ENCODE results near the gene TNFRSF9.
A peak's percentile ranks its signal among the peaks of the same experiment; 100 is the strongest.
"Not testable (repeated sequence)": the region's sequence is repeated elsewhere in the genome, so short reads cannot be mapped to it uniquely, and the experiment has no call there.

The TNFRSF9 gene

DNA sequence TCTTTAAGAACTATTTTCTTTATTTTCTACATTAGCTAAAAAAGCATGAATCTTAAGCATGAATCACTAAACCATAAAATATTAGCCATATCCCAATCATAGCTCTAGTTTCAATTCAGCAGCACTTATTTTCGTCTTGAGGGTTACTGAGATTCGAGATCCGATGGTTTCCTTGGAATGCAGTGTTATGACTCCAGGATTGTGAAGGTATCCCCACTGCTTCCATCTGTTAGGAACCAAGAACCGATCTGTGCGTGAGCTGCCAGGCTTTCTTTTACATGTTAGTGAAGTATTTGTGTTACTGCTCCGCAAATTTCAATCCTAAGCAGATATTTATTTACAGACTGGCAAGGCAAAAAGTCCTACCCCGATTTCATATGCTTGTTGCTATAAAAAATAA lies 18.8 kb downstream of the TNFRSF9 start:
- DNase-seq (ENCODE audit: low read depth in 2 of 2): no peak

DNA sequence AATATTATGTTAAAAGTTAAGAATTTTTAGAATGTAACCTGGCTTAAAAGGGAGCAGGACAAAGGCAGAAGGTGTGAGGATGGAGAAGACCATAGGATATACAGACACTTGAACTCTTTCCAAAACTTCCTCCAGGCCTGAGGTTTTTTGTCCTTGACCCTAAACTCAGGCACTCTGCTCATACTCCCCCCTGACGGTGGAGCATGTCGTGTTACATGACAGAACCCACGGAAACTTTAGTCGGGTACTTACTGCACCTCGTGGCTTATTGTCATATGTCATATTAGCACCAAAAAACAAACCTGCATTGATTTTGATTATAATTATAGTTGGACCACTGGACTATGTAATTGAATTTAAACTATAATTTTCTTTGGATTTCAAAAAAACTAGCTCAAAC lies 20.8 kb downstream of the TNFRSF9 start:
- no peak for DNase-seq (ENCODE audit: low read depth in 2 of 2)

DNA sequence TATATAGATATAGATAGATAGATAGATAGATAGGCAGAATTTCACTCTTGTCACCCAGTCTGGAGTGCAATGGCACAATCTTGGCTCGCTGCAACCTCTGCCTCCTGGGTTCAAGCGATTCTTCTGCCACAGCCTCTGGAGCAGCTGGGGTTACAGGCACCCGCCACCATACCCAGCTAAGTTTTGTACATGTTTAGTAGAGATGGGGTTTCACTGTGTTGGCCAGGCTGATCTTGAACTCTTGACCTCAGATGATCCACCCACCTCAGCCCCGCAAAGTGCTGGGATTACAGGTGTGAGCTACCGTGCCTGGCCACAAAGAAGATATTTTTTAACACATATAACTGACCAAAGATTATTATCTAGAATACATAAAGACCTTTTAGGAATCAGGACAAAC lies 22.7 kb downstream of the TNFRSF9 start:
- DNase-seq (ENCODE audit: low read depth in 2 of 2): not testable (repeated sequence)

DNA sequence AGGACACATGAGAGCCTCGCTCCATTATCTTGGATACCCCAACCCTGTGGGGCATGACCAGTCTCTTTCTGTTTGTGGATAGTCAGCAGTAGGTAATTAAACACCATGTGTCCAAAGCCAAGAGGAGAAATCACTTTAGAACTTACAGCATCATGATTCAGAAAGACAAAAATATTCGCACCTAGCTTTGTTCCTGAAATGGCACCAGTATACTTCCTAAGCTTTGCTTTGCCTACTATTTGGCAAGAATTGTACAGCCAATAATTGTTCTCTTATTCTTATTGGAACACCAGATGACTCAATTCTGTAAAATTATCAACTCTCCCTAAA lies 24.2 kb downstream of the TNFRSF9 start:
- DNase-seq (ENCODE audit: low read depth in 2 of 2): no peak

DNA sequence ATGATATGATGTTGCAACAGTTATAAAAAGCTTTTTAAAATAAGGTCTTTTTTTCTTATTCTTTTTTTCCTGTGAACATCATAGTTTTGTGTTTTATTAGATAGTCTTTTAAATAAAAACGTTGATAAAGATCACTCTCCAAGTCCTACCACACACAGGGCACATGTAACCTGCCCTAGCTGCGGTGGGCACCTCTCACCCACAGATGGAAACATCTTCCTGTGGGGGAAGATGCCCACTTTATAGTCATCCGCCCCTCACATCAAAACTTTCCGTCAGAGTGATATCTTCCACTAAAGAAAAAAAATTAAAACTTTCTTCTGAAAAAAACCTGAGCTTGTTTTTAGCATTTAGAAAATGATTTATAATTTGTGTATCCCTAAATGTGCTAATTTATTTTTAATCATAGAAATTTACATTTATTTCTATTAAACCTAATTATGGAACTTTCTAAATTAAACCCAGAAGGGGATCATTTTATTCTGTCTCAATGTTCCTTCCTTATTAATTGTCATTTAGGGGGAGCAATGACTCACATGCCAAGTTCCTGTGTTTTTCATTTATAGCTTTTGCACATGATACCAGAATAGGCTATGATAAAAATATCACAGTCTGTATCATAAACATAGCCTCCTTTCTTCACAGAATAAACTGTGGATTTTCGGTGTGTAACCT lies 24.7 kb downstream of the TNFRSF9 start:
- DNase-seq (ENCODE audit: low read depth in 2 of 2): no peak

DNA sequence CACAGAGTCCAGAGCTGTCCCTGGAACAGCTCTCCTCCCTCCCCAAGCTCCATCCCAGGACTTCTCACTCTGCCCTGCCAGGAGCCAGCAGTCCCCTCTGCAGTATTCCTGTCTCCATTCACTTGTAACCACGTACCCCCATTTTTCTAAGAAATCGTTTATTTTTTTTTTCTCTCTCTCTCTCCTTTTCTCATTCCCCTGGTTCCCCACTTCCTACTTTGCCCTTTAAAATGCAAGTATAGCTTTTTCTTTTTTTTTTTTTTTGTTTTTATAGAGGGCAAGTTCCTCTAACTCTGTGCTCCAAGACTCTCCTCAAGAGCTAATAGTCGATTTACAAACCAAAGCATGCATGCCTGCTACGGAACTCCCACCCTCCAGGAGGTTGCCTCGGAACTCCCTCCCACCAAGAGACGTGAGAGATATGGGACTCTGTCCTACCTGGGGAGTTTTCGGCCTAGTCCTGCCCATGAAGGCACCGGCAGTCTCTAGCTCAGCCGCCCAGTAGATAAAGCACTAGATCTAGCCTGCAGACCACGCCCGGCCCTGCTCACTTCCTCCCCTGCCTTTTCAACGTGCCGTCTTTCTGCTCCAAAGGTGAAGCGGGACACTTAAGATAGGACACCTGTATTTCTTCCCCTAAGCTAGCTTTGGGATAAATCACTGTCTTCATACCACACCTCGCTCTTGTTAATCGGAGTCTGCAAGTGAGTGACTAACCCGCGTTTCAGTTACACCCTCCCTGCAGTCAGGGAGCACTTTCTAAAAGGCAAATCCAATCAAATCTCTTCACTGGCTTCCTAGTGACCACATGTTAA lies 27.7 kb downstream of the TNFRSF9 start:
- no peak for DNase-seq (ENCODE audit: low read depth in 2 of 2)

DNA sequence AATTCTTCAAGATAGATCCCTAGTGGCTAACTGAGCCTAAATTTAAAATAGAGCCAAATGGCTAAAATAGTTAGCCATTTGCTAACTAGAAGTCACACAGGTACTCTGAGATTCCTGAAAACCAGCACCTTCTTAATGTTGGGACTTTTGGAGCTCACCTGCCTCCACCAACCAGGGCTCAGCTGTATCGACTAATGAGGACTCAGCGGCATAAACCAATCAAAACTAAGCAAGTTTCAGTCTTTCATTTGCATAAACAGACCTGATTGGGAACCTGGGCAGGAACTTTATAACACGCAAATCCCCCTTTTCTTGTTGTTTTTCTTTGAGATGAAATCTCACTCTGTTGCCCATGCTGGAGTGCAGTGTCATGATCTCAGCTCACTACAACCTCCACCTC lies 28.5 kb downstream of the TNFRSF9 start:
- DNase-seq (ENCODE audit: low read depth in 2 of 2): no peak

DNA sequence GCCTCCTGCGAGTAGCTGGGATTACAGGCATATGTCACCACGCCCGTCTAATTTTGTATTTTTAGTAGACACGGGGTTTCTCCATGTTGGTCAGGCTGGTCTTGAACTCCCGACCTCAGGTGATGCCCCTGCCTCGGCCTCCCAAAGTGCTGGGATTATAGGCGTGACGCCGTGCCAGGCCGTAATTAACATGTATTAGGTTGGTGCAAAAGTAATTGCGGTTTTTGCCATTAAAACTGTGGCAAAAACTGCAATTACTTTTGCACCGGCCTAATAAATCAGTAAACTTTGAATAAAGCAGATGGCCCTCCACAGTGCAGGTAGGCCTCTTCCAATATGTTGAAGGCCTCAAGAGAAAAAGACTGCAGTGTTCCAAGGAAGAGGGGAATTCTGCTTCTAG lies 35.4 kb downstream of the TNFRSF9 start:
- no peak for DNase-seq (ENCODE audit: low read depth in 2 of 2)

DNA sequence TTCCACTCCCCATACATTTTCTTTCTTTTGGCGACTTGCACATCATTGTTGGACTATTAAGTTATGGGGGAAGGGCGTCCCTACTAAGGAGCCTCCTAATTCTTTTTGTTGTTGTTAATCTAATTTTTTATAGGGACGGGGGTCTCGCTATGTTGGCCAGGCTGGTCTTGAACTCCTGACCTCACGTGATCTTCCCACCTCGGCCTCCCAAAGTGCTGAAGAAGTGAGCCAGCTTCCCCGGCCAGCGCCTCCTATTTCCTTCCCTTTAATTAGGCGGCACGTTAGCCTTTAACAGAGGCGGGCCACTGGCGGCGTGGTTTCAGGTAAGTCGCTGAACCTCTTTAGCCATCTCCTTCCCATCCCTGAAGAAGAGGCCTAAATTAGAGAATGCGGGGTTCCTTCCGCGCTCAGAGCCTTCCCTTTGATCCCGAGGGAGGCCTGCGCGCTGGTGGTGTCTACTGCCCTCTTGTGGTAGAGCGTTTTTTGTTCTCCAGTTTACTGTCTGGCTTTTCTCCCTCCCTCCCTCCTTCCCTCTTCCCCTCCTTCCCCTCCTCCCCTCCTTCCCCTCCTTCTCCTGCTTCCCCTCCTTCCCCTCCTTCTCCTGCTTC lies 38.1 kb downstream of the TNFRSF9 start:
- DNase-seq (ENCODE audit: low read depth in 2 of 2): peak; percentile 39 to 58

DNA sequence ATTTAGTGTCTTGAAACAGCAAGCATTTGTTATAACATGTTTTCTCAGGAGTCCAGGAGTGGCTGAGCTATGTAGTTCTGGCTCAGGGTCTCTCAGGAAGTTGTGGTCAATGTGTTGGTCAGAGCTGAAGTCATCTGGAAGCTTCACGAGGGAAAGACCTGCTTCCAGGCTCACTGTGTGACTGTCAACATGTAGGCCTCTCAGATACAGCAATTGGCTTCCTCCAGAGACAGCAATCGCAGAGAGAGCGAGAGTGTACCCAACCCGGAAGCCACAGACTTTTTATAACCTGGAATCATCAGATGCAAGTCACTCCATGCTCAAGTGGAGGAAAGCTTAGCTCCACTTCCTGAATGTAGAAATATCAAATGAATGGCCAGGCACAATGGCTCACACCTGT lies 40.9 kb downstream of the TNFRSF9 start:
- no peak for DNase-seq (ENCODE audit: low read depth in 2 of 2)

DNA sequence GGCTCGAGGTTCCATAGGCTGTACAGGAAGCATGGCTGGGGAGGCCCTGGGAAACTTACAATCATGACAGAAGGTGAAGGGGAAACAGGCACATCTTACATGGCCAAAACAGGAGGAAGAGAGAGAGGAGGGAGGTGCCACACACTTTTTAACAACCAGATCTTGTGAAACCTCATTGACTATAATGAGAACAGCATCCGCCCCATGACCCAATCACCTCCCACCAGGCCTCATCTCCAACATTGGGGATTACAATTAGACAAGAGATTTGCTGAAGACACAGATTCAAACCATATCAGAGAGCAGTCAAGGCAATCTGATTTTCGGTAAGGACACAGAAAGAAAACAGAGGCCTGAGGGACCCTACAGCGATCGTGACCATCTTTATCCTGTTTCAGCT lies 41.7 kb downstream of the TNFRSF9 start:
- no peak for DNase-seq (ENCODE audit: low read depth in 2 of 2)

DNA sequence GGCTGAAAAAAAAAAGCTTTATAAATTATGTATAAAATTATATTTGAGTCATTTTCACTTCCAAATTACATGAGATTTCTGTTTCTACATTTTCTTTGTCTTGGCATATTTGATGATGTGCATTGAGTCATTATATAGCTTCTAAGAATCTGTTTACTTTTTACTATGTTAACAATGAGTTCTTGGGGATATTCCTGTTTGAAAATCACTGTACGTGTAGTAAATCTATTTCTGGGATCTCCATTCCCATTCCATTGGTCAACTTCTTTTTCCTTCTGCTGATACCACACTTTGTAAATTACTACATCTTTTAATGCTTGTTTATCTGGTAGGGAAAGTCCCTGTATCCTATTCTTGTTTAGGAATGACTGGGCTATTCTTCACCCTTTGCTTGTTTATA lies 43.6 kb downstream of the TNFRSF9 start:
- DNase-seq (ENCODE audit: low read depth in 2 of 2): no peak

DNA sequence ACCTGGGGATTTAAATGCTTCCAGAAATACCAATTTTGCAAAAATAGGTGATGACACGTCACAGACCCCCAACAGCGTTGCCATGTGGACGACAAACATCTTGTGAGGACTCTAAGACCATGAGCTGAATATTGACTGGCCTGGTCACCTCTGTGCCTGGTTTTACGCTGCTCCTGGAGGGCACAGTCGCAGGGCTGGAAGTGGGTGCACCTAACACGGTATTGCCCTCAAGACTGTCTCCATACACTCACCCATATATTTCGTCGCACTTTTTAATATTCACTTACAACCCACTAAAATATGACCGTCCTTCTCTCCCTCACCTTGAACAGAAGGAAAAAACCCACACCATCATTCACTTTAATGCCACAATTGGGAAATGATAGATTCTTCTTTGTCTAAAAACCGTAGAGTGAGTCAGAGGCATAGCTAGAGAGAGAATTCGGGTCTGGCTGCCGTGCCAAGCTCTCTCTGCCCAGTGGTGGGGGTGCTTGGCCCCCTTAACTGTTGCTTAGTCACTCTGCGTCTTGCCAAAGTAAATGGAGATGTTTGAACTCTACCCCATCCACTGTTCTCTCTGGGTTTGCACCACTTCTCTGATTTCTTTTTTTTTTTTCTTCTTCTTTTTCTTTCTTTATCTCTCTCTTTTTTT lies 47.0 kb downstream of the TNFRSF9 start:
- no peak for DNase-seq (ENCODE audit: low read depth in 2 of 2)

DNA sequence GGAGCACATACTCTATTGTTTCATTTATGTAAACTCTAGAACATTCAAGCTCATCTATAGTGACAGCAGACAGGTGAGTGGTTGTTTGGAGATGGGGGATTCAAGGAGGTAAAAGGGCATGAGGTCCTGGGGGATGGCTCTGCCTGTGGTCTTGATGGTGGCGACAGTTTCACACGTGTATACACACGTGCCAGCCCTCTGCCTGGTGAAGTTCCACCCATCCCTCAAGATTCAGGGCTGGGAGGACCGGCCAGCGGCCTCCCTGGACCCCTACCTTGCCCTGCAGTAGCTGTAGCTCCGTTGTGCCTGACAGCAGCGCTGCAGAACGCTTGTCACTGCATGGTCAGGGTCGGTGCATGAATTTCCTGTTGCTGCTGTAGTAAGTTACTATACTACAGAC lies 48.8 kb downstream of the TNFRSF9 start:
- no peak for DNase-seq (ENCODE audit: low read depth in 2 of 2)

DNA sequence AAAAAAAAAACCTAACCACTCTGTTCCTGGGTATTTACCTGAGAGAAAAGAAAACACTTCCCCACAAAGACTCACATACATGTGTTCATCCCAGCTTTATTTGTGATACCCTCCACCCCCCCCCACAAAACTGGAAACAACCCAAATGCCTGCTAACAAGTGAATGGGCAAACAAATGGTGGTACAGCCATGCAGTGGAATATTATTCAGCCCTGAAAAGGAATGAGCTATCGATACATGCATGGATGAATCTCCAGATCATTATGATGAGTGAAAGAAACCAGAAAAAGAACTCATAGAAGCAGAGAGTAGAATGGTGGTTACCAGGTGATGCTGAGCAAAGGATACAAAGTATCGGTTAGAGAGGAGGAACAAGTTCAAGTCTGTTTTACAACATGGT lies 49.8 kb downstream of the TNFRSF9 start:
- no peak for DNase-seq (ENCODE audit: low read depth in 2 of 2)

DNA sequence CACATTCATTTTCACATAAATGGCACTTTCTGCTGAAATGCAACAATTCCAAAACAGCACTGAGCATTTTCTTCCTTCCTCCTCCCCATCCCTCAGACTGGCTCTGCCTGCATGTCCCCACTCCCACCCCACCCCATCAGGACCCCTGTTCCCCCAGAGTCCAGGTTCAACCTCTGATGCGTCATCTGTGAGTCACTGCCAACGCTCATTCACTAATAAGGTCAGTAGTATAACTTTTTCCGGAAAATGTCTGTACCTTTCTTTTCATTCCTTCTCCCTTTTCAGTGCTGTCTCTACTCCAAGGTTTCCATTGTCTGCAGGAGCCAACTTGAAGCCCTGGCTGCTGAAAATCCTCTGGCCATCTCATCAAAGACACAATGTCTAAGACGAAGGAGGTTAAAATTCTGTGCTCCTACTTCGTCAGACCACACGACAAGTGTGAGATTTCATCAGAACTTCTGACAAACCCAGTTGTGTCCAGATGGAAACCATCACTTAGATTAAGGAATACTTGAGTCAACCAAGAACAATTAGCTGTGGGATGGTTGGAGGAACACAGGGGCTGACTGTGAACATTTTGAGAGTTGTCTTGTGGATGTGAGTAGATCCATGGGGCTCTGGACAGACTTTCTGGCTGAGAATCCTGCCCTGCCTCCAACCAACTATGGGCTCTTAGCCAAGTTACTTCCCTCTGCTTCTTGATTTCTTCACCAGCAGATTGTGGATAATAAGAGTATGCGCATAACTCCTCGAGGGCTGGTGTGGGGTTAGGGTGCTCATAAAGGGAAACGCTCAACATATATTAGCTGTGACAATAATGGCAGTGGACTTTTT lies 52.2 kb downstream of the TNFRSF9 start:
- DNase-seq (ENCODE audit: low read depth in 2 of 2): no peak

DNA sequence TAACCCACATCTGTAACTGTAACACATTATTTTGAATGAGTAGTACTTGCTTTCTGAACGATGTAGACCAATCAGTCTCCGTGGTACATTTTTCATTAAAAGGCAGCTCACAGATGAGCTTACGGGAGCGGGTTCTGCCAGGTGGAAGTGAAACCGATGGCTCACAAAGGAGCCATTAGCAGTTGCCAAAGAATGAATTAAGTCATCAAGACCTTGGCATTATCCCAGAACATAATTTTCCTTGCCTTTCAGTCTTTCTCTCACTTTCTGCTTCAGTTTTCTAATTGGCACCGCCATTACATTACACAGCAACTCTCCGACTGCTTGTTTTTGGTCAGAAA lies 54.3 kb downstream of the TNFRSF9 start:
- no peak for DNase-seq (ENCODE audit: low read depth in 2 of 2)

DNA sequence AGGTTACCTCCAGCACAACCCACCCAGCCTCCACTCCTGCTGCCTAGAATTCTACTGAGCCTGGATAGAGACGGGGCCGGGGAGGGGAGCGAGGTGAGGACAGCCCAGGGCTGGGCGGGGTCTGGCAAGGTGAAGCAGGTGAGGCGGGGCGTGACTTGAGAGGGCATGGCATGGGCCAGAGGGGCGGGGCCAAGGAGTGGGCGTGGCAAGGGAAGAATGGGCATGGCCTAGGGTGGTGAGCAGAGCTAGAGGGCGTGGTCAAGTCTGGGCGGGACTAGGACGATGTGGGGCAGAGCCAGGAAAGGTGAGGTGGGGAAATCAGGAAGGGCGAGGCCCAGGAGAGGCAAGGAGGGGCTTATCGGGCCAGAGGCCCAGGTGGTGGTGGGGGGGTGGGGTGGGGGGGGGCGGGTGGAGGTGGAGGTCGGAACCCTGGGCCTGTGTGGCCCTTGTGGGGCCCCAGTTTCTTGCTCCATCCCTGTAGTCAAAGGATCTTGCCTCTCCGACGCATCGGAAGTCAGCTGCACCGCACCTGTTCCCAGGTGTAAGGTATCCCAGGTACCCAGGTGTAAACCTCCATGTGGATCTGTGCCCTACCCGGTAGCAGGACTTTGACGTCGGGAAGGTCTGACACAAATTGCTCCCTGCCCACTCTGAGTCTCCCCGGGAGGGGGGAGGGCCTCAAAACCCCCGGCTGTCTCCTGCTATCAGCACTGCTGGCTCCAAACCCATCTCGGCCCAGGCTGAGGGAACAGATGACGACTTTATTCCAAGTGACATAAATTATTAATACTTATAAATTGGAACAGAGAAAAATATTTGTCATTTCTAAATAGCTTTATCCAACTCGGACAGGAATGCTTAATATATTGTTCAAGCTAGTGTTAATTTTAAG lies 54.9 kb downstream of the TNFRSF9 start:
- peak in 1 of 2 donors; percentile 29 for DNase-seq (ENCODE audit: low read depth in 2 of 2)

DNA sequence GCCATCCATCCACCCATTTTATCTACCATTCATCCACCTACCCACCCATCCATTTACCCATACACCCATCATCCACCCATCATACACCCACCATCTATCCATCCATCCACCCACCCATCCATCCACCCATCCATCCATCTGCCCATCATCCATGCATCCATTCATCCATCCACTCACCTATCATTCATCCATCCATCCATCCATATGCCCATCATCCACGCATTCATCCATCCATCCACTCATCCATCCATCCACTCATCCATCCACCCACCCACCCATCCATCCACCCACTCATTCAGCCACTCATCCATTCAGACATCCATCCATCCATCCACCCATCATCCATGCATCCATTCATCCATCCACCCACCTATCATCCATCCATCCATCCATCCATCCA lies 55.9 kb downstream of the TNFRSF9 start:
- no peak for DNase-seq (ENCODE audit: low read depth in 2 of 2)

DNA sequence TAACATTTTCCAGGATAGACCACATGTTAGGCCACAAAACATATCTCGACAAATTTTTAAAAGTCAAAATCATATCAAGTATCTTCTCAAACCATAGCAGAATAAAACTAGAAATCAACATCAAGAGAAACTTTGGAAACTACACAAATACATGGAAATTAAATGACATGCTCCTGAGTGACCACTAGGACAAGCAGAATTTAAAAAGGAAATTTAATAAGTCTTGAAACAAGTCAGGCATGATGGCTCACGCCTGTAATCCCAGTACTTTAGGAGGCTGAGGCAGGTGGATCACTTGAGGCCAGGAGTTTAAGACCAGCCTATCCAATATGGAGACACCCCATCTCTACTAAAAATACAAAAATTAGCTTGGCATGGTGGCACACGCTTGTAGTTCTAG lies 61.4 kb downstream of the TNFRSF9 start:
- DNase-seq (ENCODE audit: low read depth in 2 of 2): no peak

DNA sequence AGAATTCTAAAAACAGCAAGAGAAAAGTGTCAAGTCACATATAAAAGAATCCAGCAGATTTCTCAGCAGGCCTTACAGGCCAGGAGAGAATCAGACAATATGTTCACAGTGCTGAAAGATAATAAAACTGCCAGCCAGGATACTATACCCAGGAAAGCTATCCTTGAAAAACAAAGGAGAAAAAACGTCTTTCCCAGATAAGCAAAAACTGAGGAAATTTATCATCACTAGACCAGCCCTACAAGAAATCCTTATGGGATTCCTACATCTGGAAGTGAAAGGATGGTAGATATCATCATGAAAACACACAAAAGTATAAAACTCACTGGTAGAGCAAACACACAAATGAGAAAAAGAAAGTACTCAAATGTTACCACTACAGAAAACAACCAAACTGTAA lies 62.6 kb downstream of the TNFRSF9 start:
- no peak for DNase-seq (ENCODE audit: low read depth in 2 of 2)

All from activated CD4-positive, alpha-beta T cell treated with anti-CD3 and anti-CD28 coated beads for 24 hours (primary cell).